Esophagus (tissue), 2 donors: ENCODE results near the gene HOXA9. TPM values are rescaled to one million over a fixed set of nuclear protein-coding genes. Genes with fewer than 3 reads are reported as not detected.

Experiments
- H3K27ac ChIP-seq, 2 donors: one replicate each; pipeline ENCODE4 v1.5.1; 2013; ENCODE audit warnings: low read depth in 2 of 2, mild to moderate bottlenecking in 2 of 2, inconsistent platforms in 1 of 2, low read length in 1 of 2, moderate library complexity in 1 of 2
- H3K27me3 ChIP-seq, 2 donors: one replicate each; pipeline ENCODE4 v1.6.1; 2013; ENCODE audit warnings: low read length in 2 of 2, control low read depth in 1 of 2, mild to moderate bottlenecking in 1 of 2; ENCODE audit not compliant: insufficient read depth in 2 of 2, control insufficient read depth in 1 of 2
- H3K36me3 ChIP-seq, 2 donors: one replicate each; pipeline ENCODE4 v1.6.1; 2013; ENCODE audit warnings: low read length in 1 of 2; ENCODE audit not compliant: control insufficient read depth in 2 of 2, insufficient read depth in 2 of 2
- H3K4me1 ChIP-seq, 2 donors: one replicate each; pipeline ENCODE4 v1.6.1; 2013; ENCODE audit warnings: low read length in 1 of 2; ENCODE audit not compliant: control insufficient read depth in 2 of 2, insufficient read depth in 2 of 2
- H3K4me3 ChIP-seq, 2 donors: one replicate each; pipeline ENCODE4 v1.5.1; 2013; ENCODE audit warnings: low read length in 2 of 2, mild to moderate bottlenecking in 2 of 2, low read depth in 1 of 2, moderate library complexity in 1 of 2
- H3K9me3 ChIP-seq, 2 donors: one replicate each; pipeline ENCODE4 v1.6.1; 2013; ENCODE audit warnings: mild to moderate bottlenecking in 2 of 2, low read depth in 1 of 2, low read length in 1 of 2, moderate library complexity in 1 of 2; ENCODE audit not compliant: control insufficient read depth in 2 of 2, insufficient read depth in 1 of 2
- WGBS, 2 donors: extraction: QIAGEN DNeasy Blood & Tissue Kit; methylation state at CpG; one replicate each; pipeline ENCODE4 v1.1.7; 2013; 5-methylcytosine and 5-hydroxymethylcytosine counted together
- polyA plus RNA-seq, 2 donors: library from polyadenylated mRNA; stranded (reverse); fragments of 200-250 nt; gene quantifications; one replicate each; pipeline ENCODE4 v1.2.3, GENCODE V29; 2013
- donor health status: healthy with polysubstance abuse.
- donor health status: Bipolar disorder and iron deficiency.

Gene HOXA9
- polyA plus RNA-seq, 2 donors, result 0.49 TPM

DNA sequence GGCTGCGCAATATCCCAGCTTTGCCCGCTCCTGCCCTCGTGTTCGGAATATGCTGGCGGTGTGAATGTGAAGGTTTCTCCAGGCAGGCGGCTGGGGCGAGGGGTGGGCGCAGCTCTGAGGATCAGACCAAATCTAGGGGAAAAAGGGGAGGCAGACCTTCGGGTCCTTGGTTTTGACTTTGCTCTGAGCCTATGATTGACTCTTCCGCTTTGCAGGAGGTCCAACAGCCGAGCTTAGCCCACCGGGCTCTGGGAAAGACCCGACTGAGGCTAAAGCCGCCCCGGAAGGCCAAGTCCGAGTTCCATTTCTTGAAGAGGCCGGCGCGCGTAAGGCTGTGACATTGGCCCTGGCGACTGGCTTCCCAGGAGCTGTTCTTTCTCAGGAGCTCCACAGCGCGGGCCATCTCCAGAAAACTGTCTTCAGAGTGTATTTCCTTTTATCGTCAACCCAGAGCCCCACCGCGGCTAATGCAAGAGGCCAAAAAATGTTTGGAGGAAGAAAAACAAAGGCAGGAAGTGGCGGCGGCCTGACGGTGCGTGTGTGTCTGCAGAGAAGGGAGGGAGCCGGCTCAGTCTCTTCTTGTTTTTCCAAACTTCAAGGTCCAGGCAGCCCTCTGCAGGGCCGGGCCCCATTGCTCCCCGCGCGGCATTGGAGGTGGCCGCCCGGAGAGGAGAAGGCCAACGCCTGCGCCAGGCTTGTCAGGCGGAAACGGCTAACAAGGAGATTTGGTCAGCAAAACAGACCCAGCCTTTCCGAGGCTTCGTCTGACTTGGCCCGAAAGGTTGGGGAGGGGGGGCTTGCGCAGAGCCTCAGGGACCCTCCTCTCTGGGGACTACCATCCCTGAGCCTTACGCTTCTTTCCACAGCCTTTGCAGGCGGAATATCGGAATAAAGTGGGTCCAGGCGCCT is 23.3 kb upstream of the HOXA9 start:
- no peaks in the 10 kb centered on the region for H3K36me3 ChIP-seq
- peak overlapping the region; percentile 11 to 17 for H3K4me3 ChIP-seq
- no peak overlapping the region for H3K27ac ChIP-seq
- H3K9me3 ChIP-seq, result peaks cover 0 to 6% of the 10 kb centered on the region in 2 donors
- peaks cover 10 to 80% of the 10 kb centered on the region in 2 donors for H3K27me3 ChIP-seq
- peaks cover 23 to 30% of the 10 kb centered on the region in 2 donors for H3K4me1 ChIP-seq
- 9% methylated on average over 49 of the region's 49 CpGs for WGBS, 2 donors

DNA sequence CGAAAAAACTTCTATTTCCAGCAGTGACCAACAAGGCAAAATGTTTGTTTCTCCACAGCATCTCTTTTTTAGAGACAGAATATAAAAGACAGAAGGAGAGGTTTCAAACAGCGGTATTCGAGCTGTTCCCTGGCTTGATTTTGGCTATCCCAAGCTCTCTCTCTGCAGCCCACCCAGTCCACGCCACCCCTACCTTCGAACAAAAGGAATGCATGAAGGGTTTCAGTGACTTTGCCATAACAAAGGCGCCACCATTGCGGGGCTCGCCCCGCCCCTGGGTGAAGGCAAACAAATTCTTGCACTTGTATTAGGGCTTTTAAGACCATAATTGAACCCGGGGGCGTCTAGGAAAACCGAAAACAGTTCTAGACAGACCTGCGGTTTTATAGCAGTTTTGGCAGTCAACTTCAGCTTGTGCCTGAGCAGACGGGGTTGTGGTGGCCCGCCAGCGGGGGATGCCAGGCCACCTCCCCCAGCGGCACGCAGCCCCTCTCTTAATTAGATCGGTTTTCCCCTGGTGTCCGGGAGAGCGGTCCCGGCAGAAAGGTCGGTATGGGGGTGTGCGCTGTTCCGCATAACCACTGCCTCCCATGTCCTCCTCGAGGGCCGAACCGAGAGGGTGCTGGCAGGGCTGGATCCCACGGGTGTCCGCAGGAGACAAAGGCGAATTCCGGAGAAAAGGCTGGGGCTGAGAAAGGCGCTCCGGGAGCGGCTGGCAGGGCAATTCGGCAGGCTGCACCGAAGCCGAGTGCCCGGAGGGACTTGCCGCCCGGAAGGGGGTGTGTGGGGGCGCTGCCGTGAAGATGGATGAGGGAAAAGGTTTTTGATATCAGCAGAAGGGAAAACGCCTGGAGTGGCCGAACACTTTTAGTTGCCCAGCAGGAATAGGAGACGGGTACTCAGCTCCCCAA is 22.4 kb upstream of the HOXA9 start:
- WGBS, 2 donors, result 8% methylated on average over 46 of the region's 46 CpGs
- peaks cover 26 to 28% of the 10 kb centered on the region in 2 donors for H3K4me1 ChIP-seq
- no peaks in the 10 kb centered on the region for H3K36me3 ChIP-seq
- H3K4me3 ChIP-seq, result peak overlapping the region in 1 of 2 donors; percentile 2
- peaks cover 0 to 6% of the 10 kb centered on the region in 2 donors for H3K9me3 ChIP-seq
- peaks cover 8 to 79% of the 10 kb centered on the region in 2 donors for H3K27me3 ChIP-seq
- no peak overlapping the region for H3K27ac ChIP-seq

DNA sequence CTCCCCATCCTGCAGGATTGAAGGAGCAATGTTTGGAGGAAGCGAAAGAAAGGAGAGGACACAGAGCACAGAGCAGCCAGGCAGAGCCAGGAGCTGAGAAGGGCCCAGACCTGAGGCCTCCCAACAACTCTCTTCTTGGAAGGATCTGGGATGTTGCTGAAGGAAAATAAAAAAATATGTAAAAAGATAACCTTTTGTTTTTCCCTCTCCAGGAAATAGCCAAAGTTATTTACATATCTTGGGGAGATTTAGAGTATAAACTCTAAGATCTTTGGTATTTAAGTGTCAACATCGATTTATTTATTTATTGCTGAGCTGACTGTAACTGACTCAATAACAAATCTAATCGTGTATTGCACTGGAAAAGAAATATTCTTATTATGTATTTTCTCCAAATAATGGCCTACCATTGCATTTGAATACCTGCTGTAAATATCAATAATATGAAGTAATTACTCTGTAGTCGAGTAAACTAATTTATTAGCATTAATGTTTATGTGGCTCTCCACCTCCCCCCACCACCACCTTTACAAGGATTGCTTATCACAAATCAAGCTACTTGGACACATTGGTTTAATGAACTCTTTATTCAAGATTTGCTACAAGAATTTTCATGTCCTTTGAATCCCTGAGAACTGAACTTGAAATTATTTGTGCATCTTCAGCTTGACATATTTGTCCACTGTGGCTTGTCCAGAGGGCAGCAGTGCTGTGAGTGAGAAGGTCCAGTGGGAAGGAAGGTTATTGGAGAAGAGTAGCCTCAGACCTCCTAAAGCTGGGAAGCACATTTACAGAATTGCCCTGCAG is 21.5 kb upstream of the HOXA9 start:
- Histone ChIP-seq H3K27ac (no peak overlapping the region), H3K36me3 (no peaks in the 10 kb centered on the region), H3K27me3 (peaks cover 11 to 78% of the 10 kb centered on the region in 2 donors), H3K4me3 (no peak overlapping the region), H3K4me1 (peaks cover 21 to 23% of the 10 kb centered on the region in 2 donors), H3K9me3 (peaks cover 0 to 6% of the 10 kb centered on the region in 2 donors)
- WGBS, 2 donors, result 28 to 48% methylated on average over 4 of the region's 4 CpGs

DNA sequence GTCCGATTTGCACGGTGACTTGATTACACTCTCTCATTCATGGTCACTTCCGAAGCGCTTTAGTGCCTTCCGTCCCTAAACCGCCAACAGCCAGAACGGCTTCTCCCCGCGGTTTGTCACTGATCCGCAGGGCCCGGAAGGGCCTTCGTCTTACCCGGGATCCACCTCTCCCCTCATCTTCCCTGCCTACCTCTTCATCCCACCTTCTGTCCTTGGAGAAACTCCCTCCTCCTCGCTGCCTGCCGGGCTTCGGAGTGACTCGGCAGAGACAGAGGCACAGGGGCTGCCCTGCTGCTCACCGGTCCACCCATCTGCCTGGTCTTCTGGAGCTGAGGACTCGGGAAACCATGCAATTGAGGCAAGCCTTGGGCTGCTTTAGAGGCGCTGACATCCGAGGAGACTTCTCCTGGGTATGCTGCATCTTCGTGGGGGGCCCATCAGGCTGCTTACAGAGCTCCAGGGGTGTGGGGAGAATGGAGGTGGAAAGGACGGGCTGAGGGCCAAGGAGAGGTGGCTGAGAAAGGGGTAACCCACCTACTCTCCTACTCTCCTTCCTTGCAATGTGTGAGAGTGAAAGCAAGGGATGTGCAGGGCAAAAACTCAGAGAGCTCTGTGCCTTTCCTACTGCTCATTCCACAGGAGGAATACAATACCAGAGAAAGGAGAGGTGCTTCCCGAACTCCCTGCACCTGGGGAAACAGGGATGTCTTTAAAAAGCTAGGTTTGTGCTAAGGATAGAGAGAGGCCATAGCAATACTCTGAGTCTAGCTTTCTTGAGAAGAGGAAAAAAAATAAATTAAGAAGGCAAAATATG is 20.7 kb upstream of the HOXA9 start:
- 12 to 15% methylated on average over 24 of the region's 24 CpGs for whole genome bisulfite sequencing, 2 donors

DNA sequence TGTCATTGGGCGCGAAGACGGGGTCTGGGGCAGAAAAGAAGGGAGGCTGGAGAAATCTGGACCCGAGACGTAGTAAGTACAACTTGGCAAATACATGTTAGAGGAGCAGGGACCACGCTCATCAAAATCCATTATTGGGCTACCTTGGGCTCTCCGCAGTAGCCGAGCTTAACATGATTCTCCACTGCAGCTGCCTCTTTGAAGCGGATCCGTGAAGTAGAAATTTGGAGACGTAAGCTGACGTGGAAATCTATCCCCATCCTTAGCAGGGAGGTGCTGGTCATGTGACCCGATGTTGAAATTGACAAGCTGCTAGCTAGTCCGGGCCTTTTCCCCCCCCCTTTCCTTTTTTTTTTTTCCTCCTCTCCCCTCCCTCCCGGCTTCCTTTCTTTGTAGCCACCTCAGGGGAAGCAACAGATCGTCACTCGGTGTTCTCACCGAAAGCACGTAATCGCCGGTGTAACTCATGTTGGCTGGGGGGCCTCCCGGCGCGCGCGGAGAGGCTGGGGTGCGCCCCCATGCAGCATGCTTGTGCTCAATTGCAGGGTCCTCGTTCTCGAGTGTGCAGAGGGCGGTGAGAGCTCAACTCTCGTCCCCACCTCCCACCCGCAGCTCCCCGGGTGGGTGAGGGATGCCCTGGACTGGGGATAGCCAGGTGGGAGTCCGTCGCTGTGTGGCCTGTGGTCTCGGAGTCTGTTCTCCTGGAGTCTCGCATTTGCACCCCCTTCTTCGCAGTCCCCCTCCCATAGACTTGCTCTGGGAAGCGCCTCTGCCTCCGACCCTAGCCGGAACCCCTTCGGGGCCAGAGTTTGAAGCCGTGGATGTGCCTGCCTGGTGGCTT is 19.9 kb upstream of the HOXA9 start, which contains the start of gene HOXA11:
Gene HOXA11 (minus strand): TSS at position 220 of the 841 bp plus-strand sequence. CDS start 88 bp downstream, at position 132.
- Histone ChIP-seq H3K27me3 (peaks cover 7 to 71% of the 10 kb centered on the region in 2 donors), H3K4me3 (peak within 1 kb of the TSS; percentile 33 to 44), H3K4me1 (peaks cover 19 to 23% of the 10 kb centered on the region in 2 donors), H3K9me3 (peaks cover 0 to 6% of the 10 kb centered on the region in 2 donors), H3K27ac (no peak within 1 kb of the TSS), H3K36me3 (no peaks in the 10 kb centered on the region)
- WGBS, 2 donors, result 9 to 12% methylated on average over 43 of the region's 43 CpGs

More for the DNA sequence above, 20.7 kb upstream of the HOXA9 start:
- peaks cover 20 to 23% of the 10 kb centered on the region in 2 donors for H3K4me1 ChIP-seq
- no peak overlapping the region for H3K4me3 ChIP-seq
- H3K9me3 ChIP-seq, result peaks cover 0 to 6% of the 10 kb centered on the region in 2 donors
- no peak overlapping the region for H3K27ac ChIP-seq
- H3K36me3 ChIP-seq, result no peaks in the 10 kb centered on the region
- H3K27me3 ChIP-seq, result peaks cover 4 to 73% of the 10 kb centered on the region in 2 donors

DNA sequence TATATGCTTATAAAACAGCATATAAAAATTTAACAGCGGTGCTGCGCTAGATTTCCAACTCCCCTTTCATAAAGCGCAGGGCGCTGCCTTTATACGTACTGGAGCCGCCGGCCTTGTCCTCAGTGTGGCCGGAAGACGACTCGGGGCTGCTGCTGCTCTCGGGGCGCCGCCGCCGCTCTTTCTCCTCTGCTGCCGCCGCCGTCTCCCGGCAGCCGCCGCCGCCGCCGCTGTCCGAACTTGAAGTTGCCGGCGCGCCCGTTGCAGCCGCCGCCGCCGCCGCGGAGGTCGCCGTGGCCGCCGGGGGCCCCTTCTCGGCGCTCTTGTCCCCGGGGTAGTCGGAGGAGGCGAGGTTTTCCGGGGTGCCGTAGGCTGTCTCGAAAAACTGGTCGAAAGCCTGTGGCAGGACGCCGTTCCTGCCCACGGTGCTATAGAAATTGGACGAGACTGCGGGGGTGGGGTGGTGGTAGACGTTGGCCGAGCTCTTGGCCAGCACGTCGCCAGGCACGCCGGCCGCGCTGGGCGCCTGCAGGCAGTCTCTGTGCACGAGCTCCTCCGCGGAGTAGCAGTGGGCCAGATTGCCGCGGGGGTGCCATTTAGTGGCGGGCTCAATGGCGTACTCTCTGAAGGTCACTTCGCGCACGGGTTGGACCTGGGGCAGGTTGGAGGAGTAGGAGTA is 19.1 kb upstream of the HOXA9 start:
- peaks cover 0 to 3% of the 10 kb centered on the region in 2 donors for H3K9me3 ChIP-seq
- 2 to 3% methylated on average over 65 to 72 of the region's 72 CpGs for WGBS, 2 donors
- H3K4me1 ChIP-seq, result peaks cover 19 to 25% of the 10 kb centered on the region in 2 donors

DNA sequence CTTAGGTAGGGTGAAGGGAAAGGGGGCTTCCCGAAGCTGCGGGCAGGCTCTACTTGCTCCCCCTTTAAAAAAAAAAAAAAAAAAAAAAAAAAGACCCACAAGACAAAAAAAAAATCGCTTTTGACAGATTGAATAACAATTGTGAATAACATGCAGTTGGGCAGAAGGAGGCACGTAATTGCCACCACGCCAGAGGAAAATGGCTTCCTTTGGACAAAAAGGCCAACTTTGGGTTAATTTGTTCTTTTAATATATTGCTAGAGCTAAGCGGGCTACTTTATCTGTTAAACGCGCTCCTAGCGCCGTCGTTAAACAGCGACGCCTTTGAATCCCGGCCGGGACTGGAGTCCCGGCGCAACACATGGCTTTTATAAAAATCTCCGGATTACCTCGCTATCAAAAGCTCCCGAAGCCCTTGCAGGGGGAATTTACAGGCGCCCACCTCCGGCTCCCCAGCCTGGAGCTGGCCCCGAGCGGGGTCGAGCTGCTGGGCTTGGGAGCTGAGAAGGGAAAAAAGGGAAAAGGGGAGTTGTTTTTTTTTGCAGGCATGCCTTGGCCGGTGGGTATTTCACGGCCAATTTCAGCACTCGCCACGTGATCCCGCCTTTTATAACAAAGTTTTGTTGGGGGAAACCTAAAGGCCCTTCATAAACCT is 18.5 kb upstream of the HOXA9 start:
- peaks cover 0 to 3% of the 10 kb centered on the region in 2 donors for H3K9me3 ChIP-seq
- peaks cover 14 to 21% of the 10 kb centered on the region in 2 donors for H3K4me1 ChIP-seq
- H3K36me3 ChIP-seq, result no peaks in the 10 kb centered on the region
- no peak overlapping the region for H3K27ac ChIP-seq
- 6 to 8% methylated on average over 30 of the region's 30 CpGs for WGBS, 2 donors
- peak overlapping the region in 1 of 2 donors; percentile 44 for H3K4me3 ChIP-seq
- peaks cover 7 to 70% of the 10 kb centered on the region in 2 donors for H3K27me3 ChIP-seq

More for the DNA sequence above, 19.1 kb upstream of the HOXA9 start:
- Histone ChIP-seq H3K27me3 (peaks cover 7 to 76% of the 10 kb centered on the region in 2 donors), H3K4me3 (peak overlapping the region; percentile 33 to 44), H3K27ac (no peak overlapping the region), H3K36me3 (no peaks in the 10 kb centered on the region)
